HepG2 (cell line): Measurements from ENCODE around the gene ATG9A. TPM values are rescaled to one million over a fixed set of nuclear protein-coding genes. Genes with fewer than 3 reads are reported as not detected.

Experiments used
- AGO2 ChIP-seq: fragments of 200-400 bp; formaldehyde crosslinking; optimal IDR thresholded peaks from 2 replicates; pipeline ENCODE3; 2017; ENCODE audit warnings: mild to moderate bottlenecking, low read depth, low read length, moderate library complexity
- EEA1 ChIP-seq: sonication (generic); formaldehyde crosslinking; IDR thresholded peaks from 2 replicates; pipeline ENCODE4 v1.5.1; 2020; ENCODE audit warnings: mild to moderate bottlenecking, missing genetic modification reagents, borderline replicate concordance
- NCOA2 ChIP-seq: sonication (generic); formaldehyde crosslinking; IDR thresholded peaks from 2 replicates; pipeline ENCODE4 v1.8.0; 2022; ENCODE audit warnings: inconsistent platforms
- NRL ChIP-seq: sonication (generic); formaldehyde crosslinking; IDR thresholded peaks from 2 replicates; pipeline ENCODE4 v1.5.0; 2020; ENCODE audit warnings: missing genetic modification reagents, mild to moderate bottlenecking, moderate library complexity, borderline replicate concordance
- RELA ChIP-seq: sonication (generic); formaldehyde crosslinking; IDR thresholded peaks from 2 replicates; pipeline ENCODE4 v1.4.0; 2020; ENCODE audit warnings: missing genetic modification reagents
- RFXAP ChIP-seq: sonication (generic); formaldehyde crosslinking; IDR thresholded peaks from 2 replicates; pipeline ENCODE4 v1.4.0; 2020; ENCODE audit warnings: missing genetic modification reagents, borderline replicate concordance
- TOPORS ChIP-seq: sonication (generic); formaldehyde crosslinking; IDR thresholded peaks from 2 replicates; pipeline ENCODE4 v1.8.0; 2023; ENCODE audit warnings: mild to moderate bottlenecking, missing genetic modification reagents
- YY1 ChIP-seq: IDR thresholded peaks from 2 replicates; pipeline ENCODE4 v1.6.1; 2011; ENCODE audit warnings: low read length, low read depth, moderate library complexity, mild to moderate bottlenecking; ENCODE audit not compliant: insufficient read depth, insufficient replicate concordance
- ZMAT3 ChIP-seq: sonication (generic); formaldehyde crosslinking; conservative IDR thresholded peaks from 2 replicates; pipeline ENCODE4 v1.7.0; 2021; ENCODE audit warnings: missing genetic modification reagents
- ZNF12 ChIP-seq: sonication (generic); formaldehyde crosslinking; IDR thresholded peaks from 2 replicates; pipeline ENCODE4 v1.5.0; 2020; ENCODE audit warnings: missing genetic modification reagents
- ZNF678 ChIP-seq: sonication (generic); formaldehyde crosslinking; IDR thresholded peaks from 2 replicates; pipeline ENCODE4 v1.4.0; 2020; ENCODE audit warnings: mild to moderate bottlenecking, missing genetic modification reagents
- polyA plus RNA-seq, 8 experiments: library from polyadenylated mRNA; depleted of rRNA in 3 of 8; stranded (reverse) in 7 of 8; unstranded in 1 of 8; fragments of >200 nt; fragmentation: Illumina TruSeq in 4 of 8; extraction: Trizol in 4 of 8; gene quantifications; 2 replicates each; pipeline versions ENCODE4 v1.2.1 to v1.2.3, GENCODE V29; 2011 to 2016; ENCODE audit warnings: low read depth in 4 of 8, missing spikeins in 1 of 8, mixed read lengths in 1 of 8; ENCODE audit not compliant: insufficient read depth in 1 of 8
- total RNA-seq, 5 experiments: library from RNA; depleted of rRNA; stranded (reverse); fragments of >200 nt; fragmentation: Illumina TruSeq; extraction: Trizol; gene quantifications; 2 replicates each; pipeline ENCODE4 v1.2.3, GENCODE V29; 2016; ENCODE audit warnings: low read depth in 1 of 5
- TF ChIP-seq, protein P1 (sequence below): sonication (generic); formaldehyde crosslinking; IDR thresholded peaks from 2 replicates; pipeline ENCODE4 v1.9.0; 2021; ENCODE audit warnings: missing genetic modification reagents, borderline replicate concordance
- TF ChIP-seq, protein P2 (sequence below): IDR thresholded peaks from 2 replicates; pipeline ENCODE4 v1.6.1; 2016; ENCODE audit warnings: missing compliant biosample characterization, missing genetic modification reagents, borderline replicate concordance
- TF ChIP-seq, protein P3 (sequence below): sonication (generic); formaldehyde crosslinking; IDR thresholded peaks from 2 replicates; pipeline ENCODE4 v1.4.0; 2020; ENCODE audit warnings: missing genetic modification reagents
- TF ChIP-seq, protein P4 (sequence below): sonication (generic); IDR thresholded peaks from 2 replicates; pipeline ENCODE4 v1.6.1; 2016; ENCODE audit warnings: low read depth, borderline replicate concordance
- TF ChIP-seq, protein P5 (sequence below): sonication (generic); formaldehyde crosslinking; IDR thresholded peaks from 2 replicates; pipeline ENCODE4 v1.4.0; 2020; ENCODE audit warnings: low read depth, mild to moderate bottlenecking, missing genetic modification reagents

ATG9A gene
- total and polyA plus RNA-seq, 2 of the 13 experiments (the other 11 are each of a cell fraction or from before 2014, with no cell fraction given), result 35.0 to 131 TPM

DNA sequence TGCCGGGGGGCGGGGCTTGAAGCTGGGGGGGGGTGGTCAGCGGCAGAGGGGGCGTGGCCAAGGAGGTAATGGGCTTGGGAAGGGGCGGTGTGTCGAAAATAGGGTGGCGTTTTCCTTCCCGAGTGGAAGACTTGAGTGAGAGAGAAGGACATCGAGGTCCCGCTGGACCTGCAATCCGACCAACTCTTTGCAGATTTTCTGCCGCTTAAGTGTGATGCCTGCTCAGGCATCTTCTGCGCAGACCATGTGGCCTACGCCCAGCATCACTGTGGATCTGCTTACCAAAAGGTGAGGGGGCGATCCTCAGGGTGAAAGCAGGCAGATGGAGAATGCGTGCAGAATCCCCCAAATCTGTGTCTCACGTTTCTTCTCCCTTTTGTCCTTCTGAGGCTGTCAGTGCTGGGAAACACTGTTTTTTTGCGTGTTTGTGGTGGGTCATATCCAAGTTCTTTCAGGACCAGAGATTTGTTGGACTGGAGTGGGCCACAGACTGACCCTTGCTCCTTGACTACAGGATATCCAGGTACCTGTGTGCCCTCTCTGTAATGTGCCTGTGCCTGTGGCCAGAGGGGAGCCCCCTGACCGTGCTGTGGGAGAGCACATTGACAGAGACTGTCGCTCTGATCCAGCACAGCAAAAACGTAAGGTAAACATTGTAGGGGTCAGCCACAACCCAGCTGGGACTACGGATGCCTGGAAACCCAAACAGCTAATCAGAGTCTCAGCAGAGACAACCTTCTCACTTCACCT lies 22.1 kb downstream of the ATG9A start (continued):
- TF ChIP-seq NCOA2 (CRISPR knock-in tag) (no peak), ZNF12 (CRISPR knock-in tag) (0 out of 2 replicates have a peak, but pooled peaks have one; percentile 36), ZNF678 (CRISPR knock-in tag) (peak; percentile 26; the same call in 1 of the 2 replicates), ZMAT3 (0 out of 2 replicates have a peak, but pooled peaks have one; percentile 30), RFXAP (CRISPR knock-in tag) (no peak), RELA (CRISPR knock-in tag) (no peak), YY1 (no peak), NRL (peak; percentile 37; the same call in 1 of the 2 replicates), TOPORS (CRISPR knock-in tag) (no peak), AGO2 (no peak), EEA1 (CRISPR knock-in tag) (0 out of 2 replicates have a peak, but pooled peaks have one; percentile 15)
- TF ChIP-seq, protein P1, sequence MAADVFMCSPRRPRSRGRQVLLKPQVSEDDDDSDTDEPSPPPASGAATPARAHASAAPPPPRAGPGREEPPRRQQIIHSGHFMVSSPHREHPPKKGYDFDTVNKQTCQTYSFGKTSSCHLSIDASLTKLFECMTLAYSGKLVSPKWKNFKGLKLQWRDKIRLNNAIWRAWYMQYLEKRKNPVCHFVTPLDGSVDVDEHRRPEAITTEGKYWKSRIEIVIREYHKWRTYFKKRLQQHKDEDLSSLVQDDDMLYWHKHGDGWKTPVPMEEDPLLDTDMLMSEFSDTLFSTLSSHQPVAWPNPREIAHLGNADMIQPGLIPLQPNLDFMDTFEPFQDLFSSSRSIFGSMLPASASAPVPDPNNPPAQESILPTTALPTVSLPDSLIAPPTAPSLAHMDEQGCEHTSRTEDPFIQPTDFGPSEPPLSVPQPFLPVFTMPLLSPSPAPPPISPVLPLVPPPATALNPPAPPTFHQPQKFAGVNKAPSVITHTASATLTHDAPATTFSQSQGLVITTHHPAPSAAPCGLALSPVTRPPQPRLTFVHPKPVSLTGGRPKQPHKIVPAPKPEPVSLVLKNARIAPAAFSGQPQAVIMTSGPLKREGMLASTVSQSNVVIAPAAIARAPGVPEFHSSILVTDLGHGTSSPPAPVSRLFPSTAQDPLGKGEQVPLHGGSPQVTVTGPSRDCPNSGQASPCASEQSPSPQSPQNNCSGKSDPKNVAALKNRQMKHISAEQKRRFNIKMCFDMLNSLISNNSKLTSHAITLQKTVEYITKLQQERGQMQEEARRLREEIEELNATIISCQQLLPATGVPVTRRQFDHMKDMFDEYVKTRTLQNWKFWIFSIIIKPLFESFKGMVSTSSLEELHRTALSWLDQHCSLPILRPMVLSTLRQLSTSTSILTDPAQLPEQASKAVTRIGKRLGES (CRISPR knock-in tag), result no peak
- TF ChIP-seq, protein P2, sequence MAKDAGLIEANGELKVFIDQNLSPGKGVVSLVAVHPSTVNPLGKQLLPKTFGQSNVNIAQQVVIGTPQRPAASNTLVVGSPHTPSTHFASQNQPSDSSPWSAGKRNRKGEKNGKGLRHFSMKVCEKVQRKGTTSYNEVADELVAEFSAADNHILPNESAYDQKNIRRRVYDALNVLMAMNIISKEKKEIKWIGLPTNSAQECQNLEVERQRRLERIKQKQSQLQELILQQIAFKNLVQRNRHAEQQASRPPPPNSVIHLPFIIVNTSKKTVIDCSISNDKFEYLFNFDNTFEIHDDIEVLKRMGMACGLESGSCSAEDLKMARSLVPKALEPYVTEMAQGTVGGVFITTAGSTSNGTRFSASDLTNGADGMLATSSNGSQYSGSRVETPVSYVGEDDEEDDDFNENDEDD (CRISPR knock-in tag), result no peak
- TF ChIP-seq, protein P3, sequence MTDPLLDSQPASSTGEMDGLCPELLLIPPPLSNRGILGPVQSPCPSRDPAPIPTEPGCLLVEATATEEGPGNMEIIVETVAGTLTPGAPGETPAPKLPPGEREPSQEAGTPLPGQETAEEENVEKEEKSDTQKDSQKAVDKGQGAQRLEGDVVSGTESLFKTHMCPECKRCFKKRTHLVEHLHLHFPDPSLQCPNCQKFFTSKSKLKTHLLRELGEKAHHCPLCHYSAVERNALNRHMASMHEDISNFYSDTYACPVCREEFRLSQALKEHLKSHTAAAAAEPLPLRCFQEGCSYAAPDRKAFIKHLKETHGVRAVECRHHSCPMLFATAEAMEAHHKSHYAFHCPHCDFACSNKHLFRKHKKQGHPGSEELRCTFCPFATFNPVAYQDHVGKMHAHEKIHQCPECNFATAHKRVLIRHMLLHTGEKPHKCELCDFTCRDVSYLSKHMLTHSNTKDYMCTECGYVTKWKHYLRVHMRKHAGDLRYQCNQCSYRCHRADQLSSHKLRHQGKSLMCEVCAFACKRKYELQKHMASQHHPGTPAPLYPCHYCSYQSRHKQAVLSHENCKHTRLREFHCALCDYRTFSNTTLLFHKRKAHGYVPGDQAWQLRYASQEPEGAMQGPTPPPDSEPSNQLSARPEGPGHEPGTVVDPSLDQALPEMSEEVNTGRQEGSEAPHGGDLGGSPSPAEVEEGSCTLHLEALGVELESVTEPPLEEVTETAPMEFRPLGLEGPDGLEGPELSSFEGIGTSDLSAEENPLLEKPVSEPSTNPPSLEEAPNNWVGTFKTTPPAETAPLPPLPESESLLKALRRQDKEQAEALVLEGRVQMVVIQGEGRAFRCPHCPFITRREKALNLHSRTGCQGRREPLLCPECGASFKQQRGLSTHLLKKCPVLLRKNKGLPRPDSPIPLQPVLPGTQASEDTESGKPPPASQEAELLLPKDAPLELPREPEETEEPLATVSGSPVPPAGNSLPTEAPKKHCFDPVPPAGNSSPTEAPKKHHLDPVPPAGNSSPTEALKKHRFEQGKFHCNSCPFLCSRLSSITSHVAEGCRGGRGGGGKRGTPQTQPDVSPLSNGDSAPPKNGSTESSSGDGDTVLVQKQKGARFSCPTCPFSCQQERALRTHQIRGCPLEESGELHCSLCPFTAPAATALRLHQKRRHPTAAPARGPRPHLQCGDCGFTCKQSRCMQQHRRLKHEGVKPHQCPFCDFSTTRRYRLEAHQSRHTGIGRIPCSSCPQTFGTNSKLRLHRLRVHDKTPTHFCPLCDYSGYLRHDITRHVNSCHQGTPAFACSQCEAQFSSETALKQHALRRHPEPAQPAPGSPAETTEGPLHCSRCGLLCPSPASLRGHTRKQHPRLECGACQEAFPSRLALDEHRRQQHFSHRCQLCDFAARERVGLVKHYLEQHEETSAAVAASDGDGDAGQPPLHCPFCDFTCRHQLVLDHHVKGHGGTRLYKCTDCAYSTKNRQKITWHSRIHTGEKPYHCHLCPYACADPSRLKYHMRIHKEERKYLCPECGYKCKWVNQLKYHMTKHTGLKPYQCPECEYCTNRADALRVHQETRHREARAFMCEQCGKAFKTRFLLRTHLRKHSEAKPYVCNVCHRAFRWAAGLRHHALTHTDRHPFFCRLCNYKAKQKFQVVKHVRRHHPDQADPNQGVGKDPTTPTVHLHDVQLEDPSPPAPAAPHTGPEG (CRISPR knock-in tag), result no peak
- TF ChIP-seq, protein P4, sequence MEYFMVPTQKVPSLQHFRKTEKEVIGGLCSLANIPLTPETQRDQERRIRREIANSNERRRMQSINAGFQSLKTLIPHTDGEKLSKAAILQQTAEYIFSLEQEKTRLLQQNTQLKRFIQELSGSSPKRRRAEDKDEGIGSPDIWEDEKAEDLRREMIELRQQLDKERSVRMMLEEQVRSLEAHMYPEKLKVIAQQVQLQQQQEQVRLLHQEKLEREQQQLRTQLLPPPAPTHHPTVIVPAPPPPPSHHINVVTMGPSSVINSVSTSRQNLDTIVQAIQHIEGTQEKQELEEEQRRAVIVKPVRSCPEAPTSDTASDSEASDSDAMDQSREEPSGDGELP, result peak; percentile 82
- TF ChIP-seq, protein P5, sequence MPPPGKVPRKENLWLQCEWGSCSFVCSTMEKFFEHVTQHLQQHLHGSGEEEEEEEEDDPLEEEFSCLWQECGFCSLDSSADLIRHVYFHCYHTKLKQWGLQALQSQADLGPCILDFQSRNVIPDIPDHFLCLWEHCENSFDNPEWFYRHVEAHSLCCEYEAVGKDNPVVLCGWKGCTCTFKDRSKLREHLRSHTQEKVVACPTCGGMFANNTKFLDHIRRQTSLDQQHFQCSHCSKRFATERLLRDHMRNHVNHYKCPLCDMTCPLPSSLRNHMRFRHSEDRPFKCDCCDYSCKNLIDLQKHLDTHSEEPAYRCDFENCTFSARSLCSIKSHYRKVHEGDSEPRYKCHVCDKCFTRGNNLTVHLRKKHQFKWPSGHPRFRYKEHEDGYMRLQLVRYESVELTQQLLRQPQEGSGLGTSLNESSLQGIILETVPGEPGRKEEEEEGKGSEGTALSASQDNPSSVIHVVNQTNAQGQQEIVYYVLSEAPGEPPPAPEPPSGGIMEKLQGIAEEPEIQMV (CRISPR knock-in tag), result peak; percentile 65; the same call in 1 of the 2 replicates
